ENCODE data around the gene GPR132. TPM values are rescaled to one million over a fixed set of nuclear protein-coding genes. Genes with fewer than 3 reads are reported as not detected.
A peak's percentile ranks its signal among the peaks of the same experiment; 100 is the strongest.
"Not testable (repeated sequence)": the region's sequence is repeated elsewhere in the genome, so short reads cannot be mapped to it uniquely, and the experiment has no call there.

Gene GPR132
- polyA plus RNA-seq, 1 donor (not counting 4 experiments of a cell fraction or from before 2014, with no cell fraction given) = not detected

DNA sequence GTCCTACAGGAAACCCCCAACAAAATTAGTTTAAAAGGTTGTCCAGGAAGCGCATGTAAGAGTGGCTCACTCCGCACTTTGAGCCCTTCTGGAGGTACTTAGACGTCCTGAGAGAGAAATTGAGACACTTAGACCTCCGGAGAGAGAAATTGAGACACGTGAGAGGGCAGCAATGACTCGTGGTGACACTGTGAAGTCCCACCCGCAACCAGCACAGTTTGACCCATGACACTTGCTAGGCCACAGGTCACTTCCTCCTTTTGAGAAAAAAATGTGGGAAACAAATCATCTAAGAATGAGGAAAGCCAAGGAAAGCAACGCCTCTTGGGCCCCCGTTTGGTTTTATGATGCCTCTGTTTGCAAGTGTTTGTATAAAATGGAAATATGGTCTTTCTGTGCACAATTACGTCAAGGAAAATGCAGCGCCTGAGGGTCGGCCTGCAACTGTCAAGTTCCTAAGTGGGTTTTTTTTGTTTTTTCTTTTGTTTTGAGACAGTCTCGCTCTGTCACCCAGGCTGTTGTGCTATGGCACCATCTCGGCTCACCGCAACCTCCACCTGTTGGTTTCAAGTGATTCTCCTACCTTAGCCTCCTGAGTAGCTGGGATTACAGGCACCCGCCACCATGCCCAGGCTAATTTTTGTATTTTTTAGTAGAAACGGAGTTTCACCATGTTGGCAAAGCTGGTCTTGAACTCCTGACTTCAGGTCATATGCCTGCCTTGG lies 30.8 kb downstream of the GPR132 start:
- Histone ChIP-seq H3K4me1 (ENCODE audit: control insufficient read depth, extremely low read depth, insufficient read depth, low read length) (peaks cover 15% of the 10 kb centered on the region), H4K20me1 (ENCODE audit: control insufficient read depth, extremely low read depth, insufficient read depth, low read length) (no peaks in the 10 kb centered on the region), H3K9ac (ENCODE audit: control insufficient read depth, extremely low read depth, insufficient read depth, low read length) (no peak overlapping the region), H3K9me3 (ENCODE audit: control insufficient read depth, low read depth, low read length) (no peaks in the 10 kb centered on the region), H3K79me2 (ENCODE audit: control insufficient read depth, insufficient read depth, low read length) (peaks cover 5% of the 10 kb centered on the region), H3K4me2 (ENCODE audit: control insufficient read depth, extremely low read depth, insufficient read depth, low read depth, low read length) (peak overlapping the region; percentile 93), H3K36me3 (ENCODE audit: control insufficient read depth in 2 of 2, extremely low read depth in 1 of 2, insufficient read depth in 2 of 2, low read length in 2 of 2) (no peaks in the 10 kb centered on the region), H3K27ac (ENCODE audit: control insufficient read depth, insufficient read depth, low read length) (no peak overlapping the region), H3K9me1 (ENCODE audit: control insufficient read depth, extremely low read depth, insufficient read depth, low read length) (no peaks in the 10 kb centered on the region), H3K27me3 (ENCODE audit: control insufficient read depth, extremely low read depth, insufficient read depth, low read length) (no peaks in the 10 kb centered on the region), H2AFZ (ENCODE audit: control insufficient read depth, low read length) (no peak overlapping the region), H3K4me3 (ENCODE audit: control insufficient read depth in 2 of 3, extremely low read depth in 1 of 3, insufficient read depth in 2 of 3, low read depth in 1 of 3, low read length in 3 of 3) (peak overlapping the region in 2 of 3 experiments; percentile 21 to 48)
- DNase-seq (ENCODE audit: low read depth, low spot score) (no peak), FAIRE-seq (no peak)
- dilution Hi-C loops (cut with MboI; ENCODE audit: extremely low pct_ligation_motif_present, low sequenced_read_pairs) = no loop called here
- TF ChIP-seq, protein P1, sequence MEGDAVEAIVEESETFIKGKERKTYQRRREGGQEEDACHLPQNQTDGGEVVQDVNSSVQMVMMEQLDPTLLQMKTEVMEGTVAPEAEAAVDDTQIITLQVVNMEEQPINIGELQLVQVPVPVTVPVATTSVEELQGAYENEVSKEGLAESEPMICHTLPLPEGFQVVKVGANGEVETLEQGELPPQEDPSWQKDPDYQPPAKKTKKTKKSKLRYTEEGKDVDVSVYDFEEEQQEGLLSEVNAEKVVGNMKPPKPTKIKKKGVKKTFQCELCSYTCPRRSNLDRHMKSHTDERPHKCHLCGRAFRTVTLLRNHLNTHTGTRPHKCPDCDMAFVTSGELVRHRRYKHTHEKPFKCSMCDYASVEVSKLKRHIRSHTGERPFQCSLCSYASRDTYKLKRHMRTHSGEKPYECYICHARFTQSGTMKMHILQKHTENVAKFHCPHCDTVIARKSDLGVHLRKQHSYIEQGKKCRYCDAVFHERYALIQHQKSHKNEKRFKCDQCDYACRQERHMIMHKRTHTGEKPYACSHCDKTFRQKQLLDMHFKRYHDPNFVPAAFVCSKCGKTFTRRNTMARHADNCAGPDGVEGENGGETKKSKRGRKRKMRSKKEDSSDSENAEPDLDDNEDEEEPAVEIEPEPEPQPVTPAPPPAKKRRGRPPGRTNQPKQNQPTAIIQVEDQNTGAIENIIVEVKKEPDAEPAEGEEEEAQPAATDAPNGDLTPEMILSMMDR (optimal IDR thresholded peaks at IDR 0.05 in 1 of 3, IDR thresholded peaks at IDR 0.05 in 1 of 3, conservative IDR thresholded peaks at IDR 0.05 in 1 of 3; ENCODE audit: extremely low read depth in 1 of 3, insufficient read depth in 2 of 3, low read length in 3 of 3) = no peak
- TF ChIP-seq EZH2 (IDR thresholded peaks at IDR 0.05; ENCODE audit: low read length) = no peak

DNA sequence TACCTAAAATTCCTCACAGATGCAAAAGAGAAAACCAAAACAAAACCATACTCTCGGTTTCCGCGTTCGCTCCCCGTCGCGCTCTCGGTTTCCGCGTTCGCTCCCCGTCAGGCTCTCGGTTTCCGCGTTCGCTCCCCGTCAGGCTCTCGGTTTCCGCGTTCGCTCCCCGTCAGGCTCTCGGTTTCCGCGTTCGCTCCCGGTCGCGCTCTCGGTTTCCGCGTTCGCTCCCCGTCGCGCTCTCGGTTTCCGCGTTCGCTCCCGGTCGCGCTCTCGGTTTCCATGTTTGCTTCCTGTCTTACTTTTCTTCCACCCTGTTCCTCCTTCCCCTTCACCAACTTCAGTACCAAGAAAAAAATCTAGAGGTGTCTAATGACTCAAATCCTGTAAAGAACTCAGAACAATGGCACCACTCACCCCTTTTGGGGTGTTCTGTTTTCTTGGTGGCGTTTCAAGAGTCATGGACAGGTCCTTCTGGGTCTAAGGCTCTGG lies 31.8 kb downstream of the GPR132 start:
- H4K20me1 ChIP-seq (ENCODE audit: control insufficient read depth, extremely low read depth, insufficient read depth, low read length); dilution Hi-C loops (cut with MboI; ENCODE audit: extremely low pct_ligation_motif_present, low sequenced_read_pairs); DNase-seq (ENCODE audit: low read depth, low spot score); H3K27me3 ChIP-seq (ENCODE audit: control insufficient read depth, extremely low read depth, insufficient read depth, low read length); H3K36me3 ChIP-seq (ENCODE audit: control insufficient read depth in 2 of 2, extremely low read depth in 1 of 2, insufficient read depth in 2 of 2, low read length in 2 of 2); H3K9me1 ChIP-seq (ENCODE audit: control insufficient read depth, extremely low read depth, insufficient read depth, low read length); H3K79me2 ChIP-seq (ENCODE audit: control insufficient read depth, insufficient read depth, low read length); H2AFZ ChIP-seq (ENCODE audit: control insufficient read depth, low read length); H3K9me3 ChIP-seq (ENCODE audit: control insufficient read depth, low read depth, low read length); FAIRE-seq: not testable (repeated sequence)
- peak overlapping the region; percentile 93 for H3K4me2 ChIP-seq (ENCODE audit: control insufficient read depth, extremely low read depth, insufficient read depth, low read depth, low read length)
- H3K9ac ChIP-seq (ENCODE audit: control insufficient read depth, extremely low read depth, insufficient read depth, low read length) = peak overlapping the region; percentile 81
- H3K27ac ChIP-seq (ENCODE audit: control insufficient read depth, insufficient read depth, low read length) = peak overlapping the region; percentile 80
- peaks cover 16% of the 10 kb centered on the region for H3K4me1 ChIP-seq (ENCODE audit: control insufficient read depth, extremely low read depth, insufficient read depth, low read length)
- peak overlapping the region; percentile 48 to 81 (median 59) for H3K4me3 ChIP-seq (ENCODE audit: control insufficient read depth in 2 of 3, extremely low read depth in 1 of 3, insufficient read depth in 2 of 3, low read depth in 1 of 3, low read length in 3 of 3)

DNA sequence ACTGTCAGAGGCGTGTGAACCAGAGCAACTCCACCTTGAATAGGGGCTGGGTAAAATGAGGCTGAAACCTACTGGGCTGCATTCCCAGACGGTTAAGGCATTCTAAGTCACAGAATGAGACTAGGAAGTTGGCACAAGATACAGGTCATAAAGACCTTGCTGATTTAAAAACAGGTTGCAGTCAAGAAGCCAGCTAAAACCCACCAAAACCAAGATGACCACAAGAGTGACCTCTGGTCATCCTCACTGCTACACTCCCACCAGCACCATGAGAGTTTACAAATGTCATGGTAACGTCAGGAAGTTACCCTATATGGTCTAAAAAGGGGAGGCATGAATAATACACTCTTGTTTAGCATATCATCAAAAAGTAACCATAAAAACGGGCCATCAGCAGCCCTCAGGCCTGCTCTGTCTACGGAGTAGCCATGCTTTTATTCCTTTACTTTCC lies 32.8 kb downstream of the GPR132 start:
- H3K36me3 ChIP-seq (ENCODE audit: control insufficient read depth in 2 of 2, extremely low read depth in 1 of 2, insufficient read depth in 2 of 2, low read length in 2 of 2); H2AFZ ChIP-seq (ENCODE audit: control insufficient read depth, low read length); dilution Hi-C loops (cut with MboI; ENCODE audit: extremely low pct_ligation_motif_present, low sequenced_read_pairs); H3K79me2 ChIP-seq (ENCODE audit: control insufficient read depth, insufficient read depth, low read length); H3K9me3 ChIP-seq (ENCODE audit: control insufficient read depth, low read depth, low read length); H3K9me1 ChIP-seq (ENCODE audit: control insufficient read depth, extremely low read depth, insufficient read depth, low read length); FAIRE-seq; H3K27me3 ChIP-seq (ENCODE audit: control insufficient read depth, extremely low read depth, insufficient read depth, low read length); H4K20me1 ChIP-seq (ENCODE audit: control insufficient read depth, extremely low read depth, insufficient read depth, low read length); DNase-seq (ENCODE audit: low read depth, low spot score): not testable (repeated sequence)
- Histone ChIP-seq H3K9ac (ENCODE audit: control insufficient read depth, extremely low read depth, insufficient read depth, low read length) (peak overlapping the region; percentile 81), H3K4me3 (ENCODE audit: control insufficient read depth in 2 of 3, extremely low read depth in 1 of 3, insufficient read depth in 2 of 3, low read depth in 1 of 3, low read length in 3 of 3) (peak overlapping the region; percentile 48 to 81 (median 59)), H3K27ac (ENCODE audit: control insufficient read depth, insufficient read depth, low read length) (peak overlapping the region; percentile 80), H3K4me1 (ENCODE audit: control insufficient read depth, extremely low read depth, insufficient read depth, low read length) (peaks cover 26% of the 10 kb centered on the region), H3K4me2 (ENCODE audit: control insufficient read depth, extremely low read depth, insufficient read depth, low read depth, low read length) (peak overlapping the region; percentile 93)
